ENCODE measurements around the gene NRCAM. TPM values are rescaled to one million over a fixed set of nuclear protein-coding genes. Genes with fewer than 3 reads are reported as not detected.

Gene NRCAM
- total RNA-seq, 1 donor = 1.5 TPM

DNA sequence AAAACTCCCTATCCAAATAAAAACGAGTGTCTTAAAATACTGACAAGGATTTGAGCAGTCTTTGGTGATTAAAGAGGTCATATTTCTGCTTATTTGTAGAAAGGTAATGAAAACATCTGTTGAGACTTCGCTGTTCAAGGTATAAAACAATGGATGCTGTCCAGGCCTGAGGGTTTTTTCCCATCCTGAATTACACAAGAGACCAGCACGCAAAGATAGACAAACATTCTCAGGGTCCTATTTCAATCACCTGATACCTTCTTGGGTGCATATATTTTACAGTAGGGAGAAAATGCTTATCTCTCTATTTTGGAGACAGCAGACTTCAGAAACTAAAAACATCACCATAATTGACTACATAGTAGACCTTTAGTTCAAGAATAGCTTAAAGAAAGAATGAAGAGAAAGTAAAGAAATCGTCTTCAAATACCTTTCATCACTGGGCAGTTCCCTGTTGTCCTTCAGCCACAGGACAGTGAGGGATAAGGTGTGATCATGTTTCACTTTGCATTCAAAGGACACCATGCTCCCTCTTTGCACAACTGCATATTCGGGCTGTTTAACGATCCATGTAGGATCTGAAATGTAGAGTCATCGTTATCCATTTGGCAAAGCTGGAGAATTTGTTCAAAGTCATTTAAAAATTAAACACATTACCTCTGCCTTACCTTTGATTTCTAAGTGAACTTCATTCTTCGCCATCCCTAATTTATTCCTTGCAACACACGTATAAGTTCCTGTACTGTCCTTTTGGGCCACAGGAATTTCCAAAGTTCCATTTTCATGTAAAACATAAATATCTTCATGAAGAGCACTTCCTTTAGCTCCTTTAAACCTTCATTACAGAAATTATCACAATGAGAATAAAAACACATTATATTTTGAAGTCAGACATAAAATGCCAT is 262.4 kb downstream of the NRCAM start:
- Histone ChIP-seq H3K27me3 (ENCODE audit: insufficient read depth, low read length) (no peaks in the 10 kb centered on the region), H3K4me1 (ENCODE audit: insufficient read depth, low read length) (no peaks in the 10 kb centered on the region), H3K9me3 (ENCODE audit: low read depth, low read length) (no peaks in the 10 kb centered on the region), H3K4me3 (ENCODE audit: low read length) (no peak overlapping the region)

DNA sequence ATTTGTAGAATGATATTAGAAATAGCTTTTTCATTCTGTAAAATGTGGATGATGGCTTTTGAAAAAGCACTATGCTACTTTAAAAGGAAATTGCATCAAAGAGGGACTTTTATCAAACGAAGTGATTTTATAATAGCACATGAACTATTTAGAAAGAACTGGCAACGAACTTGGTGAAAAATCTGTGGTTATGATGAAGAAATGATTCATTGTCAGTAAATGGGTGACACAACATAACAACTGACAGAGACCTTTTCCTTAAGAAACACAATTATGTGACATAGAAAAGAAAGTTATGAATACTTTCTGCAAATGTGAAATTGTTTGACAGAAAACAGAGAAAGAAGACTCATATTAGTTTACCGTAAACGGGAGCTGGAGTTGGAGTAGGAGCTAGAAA is 265.3 kb downstream of the NRCAM start:
- H3K4me1 ChIP-seq (ENCODE audit: insufficient read depth, low read length) = no peaks in the 10 kb centered on the region
- H3K9me3 ChIP-seq (ENCODE audit: low read depth, low read length) = no peaks in the 10 kb centered on the region
- H3K4me3 ChIP-seq (ENCODE audit: low read length) = no peak overlapping the region
- no peaks in the 10 kb centered on the region for H3K27me3 ChIP-seq (ENCODE audit: insufficient read depth, low read length)

DNA sequence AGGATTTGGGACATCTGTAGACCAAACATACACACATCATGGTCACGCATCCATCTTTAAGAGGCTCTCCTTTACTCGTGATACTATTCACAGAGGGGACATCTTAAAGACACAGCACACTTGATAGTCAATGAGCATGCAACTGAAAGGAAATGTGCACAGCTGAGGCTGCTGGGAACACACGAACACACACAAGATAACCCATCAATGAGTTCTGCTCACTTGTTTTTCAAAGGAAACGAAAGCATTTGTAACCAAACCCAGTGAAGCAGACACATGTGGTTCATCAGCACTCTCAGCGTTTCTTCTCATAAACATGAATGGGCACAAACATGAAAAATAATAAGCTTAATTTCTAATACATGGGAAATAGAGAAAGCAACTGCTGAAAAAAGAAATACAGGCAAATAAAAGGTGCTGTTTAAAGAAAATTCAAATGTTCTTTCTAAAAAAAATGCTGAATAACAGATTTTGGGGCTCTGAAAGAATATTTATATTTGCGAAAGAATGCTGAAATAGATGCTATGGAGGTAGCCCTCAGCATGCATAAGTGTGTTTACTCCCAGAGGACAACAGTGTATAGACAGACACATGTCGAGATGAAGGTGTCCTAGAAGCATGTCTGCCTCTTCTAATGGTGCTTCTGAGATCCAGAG is 266.4 kb downstream of the NRCAM start:
- Histone ChIP-seq H3K4me3 (ENCODE audit: low read length) (no peak overlapping the region), H3K27me3 (ENCODE audit: insufficient read depth, low read length) (no peaks in the 10 kb centered on the region), H3K9me3 (ENCODE audit: low read depth, low read length) (no peaks in the 10 kb centered on the region), H3K4me1 (ENCODE audit: insufficient read depth, low read length) (no peaks in the 10 kb centered on the region)

DNA sequence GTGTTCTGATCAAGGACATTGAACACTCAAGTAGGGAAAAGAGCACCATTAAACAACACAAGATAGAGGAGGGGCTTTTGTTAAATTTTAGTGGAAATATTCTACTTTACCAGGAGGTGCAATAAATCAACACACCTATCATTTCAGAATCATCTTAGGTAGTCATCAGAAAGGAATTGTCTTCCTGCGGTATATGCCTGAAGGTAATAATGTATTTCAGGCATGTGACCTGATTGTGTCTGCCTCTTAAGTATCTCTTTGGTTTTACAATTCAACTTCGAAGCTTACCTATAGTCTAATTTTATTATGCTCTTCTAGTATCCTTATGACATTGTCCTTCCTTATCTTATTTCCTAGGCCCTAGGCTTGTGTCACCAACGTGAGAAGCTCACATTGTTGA is 267.5 kb downstream of the NRCAM start:
- Histone ChIP-seq H3K9me3 (ENCODE audit: low read depth, low read length) (no peaks in the 10 kb centered on the region), H3K4me1 (ENCODE audit: insufficient read depth, low read length) (no peaks in the 10 kb centered on the region), H3K27me3 (ENCODE audit: insufficient read depth, low read length) (no peaks in the 10 kb centered on the region), H3K4me3 (ENCODE audit: low read length) (no peak overlapping the region)

DNA sequence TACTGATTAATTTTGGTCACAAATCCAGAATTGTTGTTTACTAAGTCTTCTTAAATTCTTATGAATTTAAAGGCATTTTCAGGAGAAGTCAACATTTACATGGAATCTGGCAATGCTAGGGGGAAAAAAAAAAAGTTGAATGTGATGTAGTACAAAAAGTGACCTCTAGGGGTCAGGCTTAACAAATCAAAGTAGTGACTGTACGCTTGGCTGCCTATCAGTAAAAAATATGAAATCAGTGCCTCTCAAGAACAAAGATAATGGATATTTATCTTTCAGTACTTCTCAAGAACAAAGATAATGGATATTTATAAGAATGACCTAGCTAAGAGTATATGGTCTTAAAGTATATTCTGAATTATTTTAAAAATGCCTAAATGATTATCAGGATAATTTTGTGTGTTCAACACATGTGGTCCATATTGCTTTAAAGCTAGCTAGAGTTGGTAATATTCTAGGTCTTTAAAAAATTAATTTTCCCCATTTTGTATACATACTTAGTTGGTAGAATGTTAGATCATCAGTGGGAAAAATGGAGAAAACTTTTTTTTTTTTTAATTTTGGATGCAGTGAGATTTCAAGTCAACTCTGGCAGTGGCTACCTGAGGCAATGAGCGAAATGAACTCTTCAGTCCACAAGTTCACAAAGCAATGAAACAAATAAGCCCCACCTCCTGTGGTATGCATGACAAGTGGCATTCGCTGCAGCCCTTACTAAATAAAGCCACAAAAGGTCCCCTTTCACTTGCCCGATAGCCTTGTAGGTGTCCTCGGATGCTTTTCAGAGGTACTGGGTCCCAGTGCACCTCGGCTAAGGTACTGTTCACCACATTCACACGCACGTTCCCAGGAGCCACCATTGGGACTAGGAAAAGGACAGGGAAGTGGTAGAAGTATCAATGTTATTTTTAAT is 274.9 kb downstream of the NRCAM start:
- H3K27me3 ChIP-seq (ENCODE audit: insufficient read depth, low read length) = no peaks in the 10 kb centered on the region
- H3K4me3 ChIP-seq (ENCODE audit: low read length) = no peak overlapping the region
- no peaks in the 10 kb centered on the region for H3K4me1 ChIP-seq (ENCODE audit: insufficient read depth, low read length)
- no peaks in the 10 kb centered on the region for H3K9me3 ChIP-seq (ENCODE audit: low read depth, low read length)

DNA sequence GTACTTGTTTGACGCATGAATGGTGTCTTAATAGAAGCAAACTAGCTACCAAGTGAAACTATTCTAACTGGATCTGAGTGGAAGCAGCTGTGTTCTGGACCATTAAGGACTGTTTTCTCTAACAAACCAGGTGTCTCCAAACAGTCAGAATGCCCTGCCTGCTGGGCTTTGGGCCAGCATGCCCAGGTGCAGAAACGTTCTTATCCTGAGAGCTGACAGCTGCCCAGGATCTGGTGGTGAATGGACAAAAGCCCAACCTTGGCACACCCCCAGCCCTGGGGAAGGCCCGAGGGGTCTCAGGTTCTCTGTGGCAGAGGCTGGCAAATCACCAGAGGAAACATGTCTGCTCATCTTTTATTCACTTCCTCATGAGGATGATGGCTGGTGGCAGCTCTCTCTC is 277.8 kb downstream of the NRCAM start:
- H3K4me1 ChIP-seq (ENCODE audit: insufficient read depth, low read length) = no peaks in the 10 kb centered on the region
- H3K9me3 ChIP-seq (ENCODE audit: low read depth, low read length) = no peaks in the 10 kb centered on the region
- no peak overlapping the region for H3K4me3 ChIP-seq (ENCODE audit: low read length)

DNA sequence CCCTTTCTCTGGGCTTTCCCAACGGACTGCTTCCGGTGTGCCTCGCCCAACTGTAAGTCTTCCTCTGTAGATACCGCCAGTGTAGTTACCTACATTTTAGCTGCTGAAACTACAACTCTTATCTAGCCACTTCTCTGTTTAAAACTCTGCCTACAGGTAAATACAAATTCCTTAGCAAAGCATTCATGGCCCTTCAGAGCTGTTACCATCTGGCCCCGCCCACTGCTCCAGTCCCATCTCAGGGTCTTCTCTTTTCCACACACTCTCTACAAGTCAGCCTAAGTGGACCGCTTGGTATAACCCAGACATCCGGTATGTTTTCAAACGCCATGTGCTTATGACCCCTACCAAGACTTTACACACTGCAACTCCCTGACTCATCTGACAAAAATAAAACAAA is 285.1 kb downstream of the NRCAM start:
- Histone ChIP-seq H3K4me1 (ENCODE audit: insufficient read depth, low read length) (no peaks in the 10 kb centered on the region), H3K4me3 (ENCODE audit: low read length) (no peak overlapping the region), H3K27me3 (ENCODE audit: insufficient read depth, low read length) (peaks cover 3% of the 10 kb centered on the region), H3K9me3 (ENCODE audit: low read depth, low read length) (no peaks in the 10 kb centered on the region)

More for the DNA sequence above, 277.8 kb downstream of the NRCAM start:
- peaks cover 3% of the 10 kb centered on the region for H3K27me3 ChIP-seq (ENCODE audit: insufficient read depth, low read length)

DNA sequence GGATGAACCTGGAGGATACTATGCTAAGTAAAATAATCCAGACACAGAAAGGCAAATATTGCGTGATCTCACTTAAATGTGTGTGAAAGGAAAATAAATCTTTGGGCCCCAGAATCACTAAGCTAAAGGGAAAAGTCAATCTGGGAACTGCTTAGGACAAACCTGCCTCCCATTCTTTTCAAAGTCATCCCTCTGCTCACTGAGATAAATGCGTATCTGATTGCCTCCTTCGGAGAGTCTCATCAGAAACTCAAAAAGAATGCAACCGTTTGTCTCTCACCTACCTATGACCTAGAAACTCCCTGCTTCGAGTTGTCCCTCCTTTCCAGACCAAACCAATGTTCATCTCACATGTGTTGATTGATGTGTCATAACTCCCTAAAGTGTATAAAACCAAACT is 286.0 kb downstream of the NRCAM start:
- no peak overlapping the region for H3K4me3 ChIP-seq (ENCODE audit: low read length)
- no peaks in the 10 kb centered on the region for H3K4me1 ChIP-seq (ENCODE audit: insufficient read depth, low read length)
- no peaks in the 10 kb centered on the region for H3K9me3 ChIP-seq (ENCODE audit: low read depth, low read length)
- peaks cover 3% of the 10 kb centered on the region for H3K27me3 ChIP-seq (ENCODE audit: insufficient read depth, low read length)

DNA sequence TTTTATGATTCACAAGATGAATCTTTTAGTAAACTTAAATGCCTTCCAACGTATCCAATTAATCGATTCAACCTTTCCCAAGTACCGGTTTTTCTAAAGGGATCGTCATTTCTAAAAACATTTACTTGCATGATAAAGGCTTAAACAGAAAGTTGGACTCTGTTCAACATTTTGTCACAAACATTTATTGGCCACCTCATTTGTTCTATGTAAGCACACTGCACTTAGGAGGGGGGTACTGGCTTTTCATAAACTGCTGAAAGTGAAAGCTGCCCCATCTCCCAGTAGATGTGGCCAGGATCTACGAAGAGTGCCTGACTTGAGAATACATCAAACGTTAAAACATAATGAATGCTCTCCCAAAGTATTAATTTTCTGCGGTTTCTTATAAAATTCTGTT is 288.8 kb downstream of the NRCAM start:
- Histone ChIP-seq H3K27me3 (ENCODE audit: insufficient read depth, low read length) (no peaks in the 10 kb centered on the region), H3K4me1 (ENCODE audit: insufficient read depth, low read length) (no peaks in the 10 kb centered on the region), H3K9me3 (ENCODE audit: low read depth, low read length) (no peaks in the 10 kb centered on the region), H3K4me3 (ENCODE audit: low read length) (no peak overlapping the region)

DNA sequence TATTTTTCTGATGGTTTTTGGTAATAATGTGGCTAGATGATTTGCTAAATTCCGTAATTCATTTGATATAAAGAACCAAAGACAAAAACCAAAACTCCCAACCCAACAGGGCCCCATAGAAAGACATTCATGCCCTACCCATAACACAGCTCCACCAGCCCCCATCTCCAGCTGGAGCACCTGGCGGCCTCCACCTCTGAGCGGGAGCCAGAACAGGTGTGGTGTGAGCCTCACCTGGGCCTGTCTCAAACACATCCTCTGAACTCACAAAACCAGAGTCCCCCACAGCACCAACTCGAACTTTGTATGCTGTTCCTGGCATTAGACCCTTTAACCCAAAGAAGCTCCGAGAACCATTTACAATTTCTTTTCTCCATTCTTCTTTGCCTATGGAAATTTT is 289.5 kb downstream of the NRCAM start:
- H3K4me3 ChIP-seq (ENCODE audit: low read length) = no peak overlapping the region
- no peaks in the 10 kb centered on the region for H3K27me3 ChIP-seq (ENCODE audit: insufficient read depth, low read length)
- no peaks in the 10 kb centered on the region for H3K9me3 ChIP-seq (ENCODE audit: low read depth, low read length)
- no peaks in the 10 kb centered on the region for H3K4me1 ChIP-seq (ENCODE audit: insufficient read depth, low read length)

DNA sequence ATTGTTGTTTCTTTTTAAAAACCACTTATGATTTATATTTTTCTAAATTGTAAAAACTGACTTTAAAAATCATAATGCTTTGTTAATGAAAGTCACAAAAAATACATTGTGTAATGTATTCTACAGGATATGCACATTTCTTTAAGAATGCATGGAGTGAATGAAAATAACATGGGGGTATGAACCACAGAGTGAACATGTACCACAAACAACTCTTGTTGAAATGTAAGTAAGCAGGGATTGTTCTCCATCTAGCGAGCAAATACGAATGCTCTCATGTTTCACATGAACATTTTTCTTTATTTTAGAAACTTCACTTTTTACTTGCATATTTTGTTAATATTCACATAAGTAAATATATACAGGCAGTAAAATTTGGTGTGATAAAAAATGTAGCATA is 290.5 kb downstream of the NRCAM start:
- H3K27me3 ChIP-seq (ENCODE audit: insufficient read depth, low read length) = no peaks in the 10 kb centered on the region
- H3K9me3 ChIP-seq (ENCODE audit: low read depth, low read length) = no peaks in the 10 kb centered on the region
- H3K4me3 ChIP-seq (ENCODE audit: low read length) = no peak overlapping the region
- H3K4me1 ChIP-seq (ENCODE audit: insufficient read depth, low read length) = no peaks in the 10 kb centered on the region

DNA sequence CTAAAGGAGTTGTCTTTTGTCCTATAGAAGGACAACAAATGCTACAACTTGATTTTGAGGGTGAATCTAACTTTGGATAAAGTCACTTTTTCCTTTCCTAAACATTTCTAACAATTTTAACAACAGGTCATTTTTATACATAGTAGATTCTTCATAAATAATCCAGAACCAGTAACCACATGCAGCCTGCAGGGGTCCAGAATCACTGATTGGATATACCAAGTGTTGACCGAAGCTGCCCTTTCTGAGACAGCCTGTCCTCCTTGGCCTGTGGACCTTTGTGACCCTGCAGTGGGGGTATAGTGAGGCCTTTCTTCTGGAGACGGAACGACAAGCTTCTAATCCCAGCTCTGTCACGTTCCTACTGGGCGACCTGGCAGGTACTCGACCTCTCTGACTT is 291.3 kb downstream of the NRCAM start:
- H3K4me3 ChIP-seq (ENCODE audit: low read length) = no peak overlapping the region
- H3K9me3 ChIP-seq (ENCODE audit: low read depth, low read length) = no peaks in the 10 kb centered on the region
- no peaks in the 10 kb centered on the region for H3K4me1 ChIP-seq (ENCODE audit: insufficient read depth, low read length)
- peaks cover 5% of the 10 kb centered on the region for H3K27me3 ChIP-seq (ENCODE audit: insufficient read depth, low read length)

DNA sequence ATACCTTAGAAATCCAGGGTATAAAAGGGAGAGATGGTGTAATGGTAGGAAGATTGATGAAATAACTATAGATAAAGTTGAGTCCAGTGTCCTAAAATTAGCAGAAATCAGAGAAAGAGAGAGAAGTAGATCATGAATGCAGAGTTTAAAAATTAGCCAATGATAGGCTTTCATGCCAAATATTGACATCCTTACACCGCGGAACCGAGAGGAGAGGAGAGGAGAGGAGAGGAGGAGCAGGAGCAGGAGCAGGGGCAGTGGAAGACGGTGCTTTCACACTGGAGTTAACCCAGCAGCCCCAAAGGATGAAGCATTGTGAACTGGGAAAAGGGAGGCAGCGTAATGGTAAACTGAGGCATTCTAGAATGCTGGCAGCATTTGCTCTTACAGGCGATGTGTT is 291.9 kb downstream of the NRCAM start:
- Histone ChIP-seq H3K4me3 (ENCODE audit: low read length) (no peak overlapping the region), H3K9me3 (ENCODE audit: low read depth, low read length) (no peaks in the 10 kb centered on the region), H3K4me1 (ENCODE audit: insufficient read depth, low read length) (no peaks in the 10 kb centered on the region), H3K27me3 (ENCODE audit: insufficient read depth, low read length) (peaks cover 9% of the 10 kb centered on the region)

DNA sequence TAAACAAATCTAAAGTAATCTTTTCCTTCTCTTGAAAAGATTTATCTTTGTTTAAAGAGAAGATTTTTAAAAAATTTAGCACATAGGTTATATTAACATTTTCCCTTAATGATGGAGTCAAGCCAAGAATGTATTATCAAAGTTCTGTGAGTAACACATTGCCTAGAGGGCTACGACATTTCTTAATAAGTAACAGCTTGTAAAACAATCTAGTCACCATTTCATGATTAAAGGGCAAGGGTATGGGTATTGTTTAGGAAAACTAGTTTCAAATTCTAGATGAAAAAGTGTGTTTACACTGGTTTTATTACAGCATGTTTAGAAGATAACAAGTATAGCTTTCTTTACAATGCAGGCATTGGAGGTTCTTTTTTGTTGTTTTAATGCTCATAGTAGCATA is 297.5 kb downstream of the NRCAM start:
- no peaks in the 10 kb centered on the region for H3K9me3 ChIP-seq (ENCODE audit: low read depth, low read length)
- H3K27me3 ChIP-seq (ENCODE audit: insufficient read depth, low read length) = peaks cover 23% of the 10 kb centered on the region
- H3K4me1 ChIP-seq (ENCODE audit: insufficient read depth, low read length) = no peaks in the 10 kb centered on the region
- no peak overlapping the region for H3K4me3 ChIP-seq (ENCODE audit: low read length)

Data from mononuclear cell (primary cell).